NT2/D1 (cell line): ENCODE measurements around the gene PNPLA5.

Source experiments
- SUZ12 ChIP-seq: IDR thresholded peaks from 2 replicates; pipeline ENCODE4 v1.6.1; 2011; ENCODE audit not compliant: insufficient read length, insufficient read depth; ENCODE audit errors: extremely low read depth
- ZNF274 ChIP-seq: IDR thresholded peaks from 2 replicates; pipeline ENCODE4 v1.6.1; 2011; ENCODE audit warnings: mild to moderate bottlenecking, low read depth, low read length

GRCh38 chr22:43883012-43883661 is 8.7 kb downstream of the PNPLA5 start:
- no peak for TF ChIP-seq SUZ12
- TF ChIP-seq ZNF274, result no peak
